Measurements from ENCODE around the gene PPFIBP1. TPM values are rescaled to one million over a fixed set of nuclear protein-coding genes. Genes with fewer than 3 reads are reported as not detected.
"Not testable (repeated sequence)": the region's sequence is repeated elsewhere in the genome, so short reads cannot be mapped to it uniquely, and the experiment has no call there.

Gene PPFIBP1
- total RNA-seq, 1 experiment from 2014 or later: 121 TPM

DNA sequence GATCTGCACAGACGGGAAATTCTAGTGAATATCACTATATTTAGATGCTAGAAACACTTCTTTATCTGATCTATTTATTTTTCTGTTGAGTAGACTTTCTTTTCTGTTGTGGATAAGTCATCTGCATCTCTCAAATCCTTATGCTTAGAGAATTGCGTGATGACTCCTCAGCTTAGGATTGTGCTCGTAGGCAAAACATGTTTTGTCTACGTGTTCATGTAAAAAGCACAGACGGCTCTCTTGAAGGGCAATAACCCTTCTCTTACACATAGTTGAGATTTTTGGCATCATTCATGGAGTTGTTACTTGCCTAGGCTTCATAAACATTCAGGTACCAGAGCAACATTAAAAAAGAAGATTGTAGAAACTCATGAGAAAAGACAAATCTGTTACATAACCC, 18.6 kb downstream of the PPFIBP1 start:
- DNase-seq (ENCODE audit: low read depth): peak; percentile 87

- DNase-seq (ENCODE audit: low read depth): not testable (repeated sequence)
These were observed 20.9 kb downstream of the PPFIBP1 start for GRCh38 chr12:27544858-27545257.

GRCh38 chr12:27545665-27546064, 21.7 kb downstream of the PPFIBP1 start:
- DNase-seq (ENCODE audit: low read depth): no peak

GRCh38 chr12:27547592-27547991, 23.6 kb downstream of the PPFIBP1 start:
- DNase-seq (ENCODE audit: low read depth): no peak

DNA sequence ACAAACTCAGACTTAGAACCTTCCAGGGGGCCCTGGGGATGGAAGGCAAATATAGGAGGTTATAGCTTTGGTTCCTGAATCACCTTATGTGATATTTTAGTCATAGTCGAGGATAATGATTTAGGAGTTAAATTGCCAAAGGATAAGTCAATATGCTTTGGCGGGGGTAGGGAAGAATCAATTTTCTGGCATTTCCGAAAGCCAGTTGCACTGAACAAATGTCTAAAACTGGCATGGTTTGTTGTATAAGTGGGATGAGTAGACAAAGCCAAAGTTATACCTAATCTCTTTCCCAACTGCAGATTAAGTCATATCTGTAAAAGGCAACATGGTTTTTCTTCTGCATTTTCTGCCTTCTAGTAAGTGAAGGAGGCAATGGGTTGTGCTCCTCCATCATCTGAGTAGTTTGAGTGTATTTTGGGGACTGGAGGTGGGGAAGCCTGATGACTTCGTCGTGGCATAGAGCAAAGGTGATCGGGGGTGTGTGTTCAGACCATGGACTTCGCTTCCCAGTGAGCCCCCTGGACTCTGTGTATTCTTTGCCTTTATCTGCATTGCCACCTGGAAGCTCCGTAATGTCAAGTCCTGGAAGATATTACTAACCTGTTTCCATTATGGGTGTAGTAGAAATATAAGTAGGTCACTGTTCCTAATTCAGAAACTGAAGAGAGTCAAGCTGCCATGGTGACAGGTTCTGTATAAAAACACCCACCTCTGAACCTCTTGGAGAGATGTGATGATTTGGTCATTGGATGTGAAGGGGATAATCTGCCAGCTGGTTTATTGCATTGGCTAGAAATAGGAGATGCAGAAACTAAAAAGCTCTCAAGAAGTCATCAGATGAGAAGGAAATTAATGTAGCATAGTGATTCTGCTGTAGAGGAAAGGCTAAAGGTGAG, 24.5 kb downstream of the PPFIBP1 start:
- DNase-seq (ENCODE audit: low read depth): peak; percentile 26

- peak; percentile 92 for DNase-seq (ENCODE audit: low read depth)
These were observed 25.3 kb downstream of the PPFIBP1 start for GRCh38 chr12:27549236-27549800.

GRCh38 chr12:27549801-27550652, 26.0 kb downstream of the PPFIBP1 start:
- peak; percentile 97 for DNase-seq (ENCODE audit: low read depth)

DNA sequence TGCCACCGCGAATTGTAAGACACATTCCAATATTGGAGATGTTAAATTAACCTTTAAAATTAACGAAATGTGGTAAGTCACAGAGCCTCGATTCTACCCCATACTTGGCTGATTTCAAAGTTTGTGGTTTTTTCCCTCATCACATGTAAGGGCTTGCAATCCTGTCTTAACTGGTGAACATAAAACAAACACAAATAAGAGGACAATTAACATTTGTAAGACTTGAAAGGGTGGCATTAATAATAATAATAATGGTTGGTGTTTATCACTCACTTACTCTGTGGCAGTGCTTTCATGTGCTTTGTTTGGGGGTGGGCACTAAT, 26.6 kb downstream of the PPFIBP1 start:
- no peak for DNase-seq (ENCODE audit: low read depth)

DNA sequence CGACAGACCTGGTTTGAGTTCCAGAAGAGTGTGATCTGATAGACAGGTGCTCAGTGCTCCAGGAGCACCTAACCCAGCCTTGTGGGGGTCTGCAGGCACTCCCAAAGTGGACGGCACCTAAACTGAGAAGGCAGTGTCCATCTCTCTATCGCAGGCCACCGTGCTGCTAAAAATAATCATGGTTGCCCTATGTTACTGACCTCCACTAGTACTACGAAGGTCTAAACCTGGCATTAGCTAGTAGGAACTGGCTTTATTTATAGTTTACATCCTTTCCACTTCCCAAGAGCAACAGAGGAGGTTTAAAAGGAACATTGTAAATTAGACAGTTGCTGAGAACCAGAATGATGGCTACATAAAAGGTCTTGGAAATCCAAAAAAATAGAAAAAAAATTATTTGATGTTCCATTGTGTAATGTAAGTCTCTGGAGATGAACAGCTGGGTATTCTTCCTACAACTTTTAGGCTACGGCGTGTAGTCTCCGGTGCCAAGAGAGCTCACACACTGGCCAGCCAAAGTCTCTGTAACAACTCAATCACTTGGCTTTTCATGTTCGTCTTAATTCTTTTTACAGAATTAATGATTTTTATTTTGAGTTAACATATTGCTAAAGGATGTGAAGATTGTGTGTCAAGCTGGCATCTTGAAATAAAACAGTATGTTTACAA, 27.3 kb downstream of the PPFIBP1 start:
- no peak for DNase-seq (ENCODE audit: low read depth)

GRCh38 chr12:27552235-27552634, 28.2 kb downstream of the PPFIBP1 start:
- DNase-seq (ENCODE audit: low read depth): no peak

DNA sequence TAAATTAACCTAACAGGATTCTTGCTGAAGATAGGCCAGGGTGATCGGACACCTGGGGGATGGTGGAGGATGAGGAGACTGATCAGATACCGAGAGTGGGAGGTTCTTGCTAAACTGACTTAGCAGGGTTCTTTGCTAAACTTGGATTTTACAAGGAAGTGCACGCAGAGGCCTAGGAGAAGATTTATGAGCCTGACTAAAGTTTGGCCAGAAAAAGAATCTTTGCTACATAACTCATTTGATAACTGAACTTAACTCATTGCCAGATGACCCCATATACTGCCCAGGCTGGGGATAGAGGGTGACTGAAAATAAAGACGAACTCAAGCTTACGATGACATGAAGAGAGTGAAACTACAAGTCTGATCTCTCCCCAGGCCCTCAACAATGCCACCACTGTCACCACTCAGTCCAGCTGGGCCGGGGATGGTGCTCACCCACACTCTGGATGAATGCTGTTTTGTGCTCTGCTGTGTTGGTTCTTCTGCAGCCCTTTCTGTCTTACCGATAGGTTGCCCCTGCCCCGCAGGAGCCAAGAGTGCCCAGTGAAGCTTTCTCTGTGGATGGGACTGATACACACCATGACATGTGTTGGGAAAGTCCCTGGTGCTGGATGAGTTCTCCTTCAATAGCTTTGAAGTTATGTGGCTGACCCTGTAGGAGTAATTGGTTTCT, 29.0 kb downstream of the PPFIBP1 start:
- no peak for DNase-seq (ENCODE audit: low read depth)

DNA sequence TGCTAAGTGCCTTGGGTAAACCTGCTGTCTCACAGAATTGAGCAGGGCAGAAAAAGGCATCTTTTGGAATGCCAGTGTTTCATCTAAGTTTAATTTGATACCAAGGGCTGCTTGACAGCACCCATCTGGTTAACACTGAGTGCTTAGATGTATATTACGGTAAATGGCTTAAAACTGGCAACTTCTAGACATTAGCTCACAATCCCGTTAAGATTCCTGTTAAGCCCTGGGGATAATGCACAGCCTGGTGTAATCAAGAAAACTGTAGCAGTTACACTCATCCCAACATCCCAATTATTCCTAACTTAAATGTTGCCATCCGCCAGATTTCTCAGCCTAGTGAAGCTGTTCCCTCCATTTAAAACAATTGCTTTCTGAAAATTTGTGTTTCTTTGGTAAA, 29.9 kb downstream of the PPFIBP1 start:
- DNase-seq (ENCODE audit: low read depth): no peak

GRCh38 chr12:27554421-27555186, 30.6 kb downstream of the PPFIBP1 start:
- DNase-seq (ENCODE audit: low read depth): peak; percentile 62

- DNase-seq (ENCODE audit: low read depth): no peak
These were observed 31.4 kb downstream of the PPFIBP1 start for GRCh38 chr12:27555361-27555760.

DNA sequence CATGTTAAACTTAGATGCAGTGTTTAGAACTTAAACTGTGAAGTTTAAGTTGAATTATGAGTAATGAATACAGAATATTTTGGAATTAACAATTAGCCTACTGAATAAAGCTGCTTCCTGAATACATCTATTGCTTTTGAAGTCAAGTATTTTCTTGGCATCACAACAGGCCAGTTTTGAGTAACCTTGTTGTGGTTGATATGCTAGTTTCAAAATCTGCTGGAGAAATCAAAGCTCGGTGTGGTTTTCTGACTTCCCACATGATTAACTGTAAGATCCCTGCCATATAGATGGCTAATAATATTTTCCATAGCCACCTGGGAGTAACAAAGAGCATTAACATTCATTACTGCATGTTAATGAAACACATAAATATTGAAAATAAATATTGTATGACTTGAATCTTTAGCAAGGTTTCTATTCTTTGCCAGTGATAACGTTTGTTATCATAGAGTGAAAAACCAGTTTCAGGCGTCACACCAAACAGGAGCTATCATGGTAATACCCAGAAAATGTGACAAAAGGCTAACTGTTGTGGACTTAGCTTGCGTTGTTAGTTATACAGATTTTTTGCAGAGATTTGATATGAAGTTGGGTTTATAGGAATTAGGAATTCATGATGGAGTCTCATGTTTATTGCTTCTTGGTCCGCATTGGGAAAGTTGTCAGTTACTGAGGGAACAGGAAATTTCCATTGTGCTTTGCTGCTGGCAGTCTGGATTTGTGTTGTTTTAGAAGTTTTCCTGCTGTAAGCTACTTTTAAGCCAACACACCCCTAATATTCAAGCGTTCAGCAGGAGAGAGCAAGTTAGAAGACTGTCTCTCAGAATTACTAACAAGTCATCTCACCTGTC, 32.1 kb downstream of the PPFIBP1 start:
- DNase-seq (ENCODE audit: low read depth): peak; percentile 76

DNA sequence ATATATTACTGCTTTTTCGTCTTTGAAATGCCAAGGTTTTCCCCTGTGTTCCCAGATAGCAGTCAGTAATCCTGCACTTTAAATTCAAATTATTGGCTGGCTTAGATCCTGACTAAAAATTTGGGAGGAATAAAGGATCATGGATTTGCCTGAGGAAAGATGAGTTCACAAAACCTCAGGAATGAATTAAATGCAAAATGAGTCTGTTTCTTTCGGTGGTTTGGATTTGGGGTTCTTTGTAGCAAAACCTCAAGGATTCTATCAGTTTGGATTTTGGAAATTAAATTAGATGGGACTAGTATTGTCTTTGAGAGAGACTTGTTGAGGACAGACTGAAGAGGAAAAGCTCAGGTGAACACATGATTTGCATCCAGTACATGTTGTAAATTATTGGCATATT, 36.1 kb downstream of the PPFIBP1 start:
- DNase-seq (ENCODE audit: low read depth): no peak

DNA sequence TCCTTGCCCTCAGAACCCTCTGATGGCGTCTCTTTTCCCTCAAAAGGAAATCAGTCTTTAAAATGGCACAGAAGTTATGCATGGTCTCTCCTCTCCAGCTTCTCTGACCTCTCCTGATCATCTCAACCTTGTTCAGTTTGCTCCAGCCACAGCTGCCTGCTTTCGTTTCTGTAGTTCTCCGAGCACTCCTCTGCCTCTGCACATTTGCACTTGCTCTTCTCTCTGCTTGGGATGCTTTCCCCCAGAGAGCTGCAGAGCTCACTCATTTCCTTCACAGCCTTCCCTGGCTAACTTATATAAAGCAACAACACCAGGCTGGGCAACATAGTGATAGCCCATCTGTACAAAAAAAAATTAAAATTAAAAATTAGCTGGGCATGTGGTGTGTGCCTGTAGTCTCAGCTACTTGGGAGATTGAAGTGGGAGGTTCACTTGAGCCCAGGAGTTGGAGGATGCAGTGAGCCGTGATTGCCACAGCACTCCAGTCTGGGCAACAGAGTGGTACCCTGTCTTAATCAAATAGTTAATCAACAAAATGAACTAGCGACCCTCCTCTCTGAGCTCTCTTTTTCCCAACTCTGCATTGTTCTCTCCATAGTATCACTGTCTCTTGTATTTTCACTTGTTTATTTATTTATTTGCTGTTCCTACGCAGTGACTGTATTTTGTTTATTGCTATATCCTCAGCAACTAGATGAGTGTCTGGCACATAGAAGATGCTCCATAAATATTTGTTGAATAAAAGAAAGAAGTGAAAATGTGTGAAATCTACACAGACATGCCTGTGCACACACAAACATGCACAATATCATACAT, 37.7 kb downstream of the PPFIBP1 start:
- DNase-seq (ENCODE audit: low read depth): no peak

DNA sequence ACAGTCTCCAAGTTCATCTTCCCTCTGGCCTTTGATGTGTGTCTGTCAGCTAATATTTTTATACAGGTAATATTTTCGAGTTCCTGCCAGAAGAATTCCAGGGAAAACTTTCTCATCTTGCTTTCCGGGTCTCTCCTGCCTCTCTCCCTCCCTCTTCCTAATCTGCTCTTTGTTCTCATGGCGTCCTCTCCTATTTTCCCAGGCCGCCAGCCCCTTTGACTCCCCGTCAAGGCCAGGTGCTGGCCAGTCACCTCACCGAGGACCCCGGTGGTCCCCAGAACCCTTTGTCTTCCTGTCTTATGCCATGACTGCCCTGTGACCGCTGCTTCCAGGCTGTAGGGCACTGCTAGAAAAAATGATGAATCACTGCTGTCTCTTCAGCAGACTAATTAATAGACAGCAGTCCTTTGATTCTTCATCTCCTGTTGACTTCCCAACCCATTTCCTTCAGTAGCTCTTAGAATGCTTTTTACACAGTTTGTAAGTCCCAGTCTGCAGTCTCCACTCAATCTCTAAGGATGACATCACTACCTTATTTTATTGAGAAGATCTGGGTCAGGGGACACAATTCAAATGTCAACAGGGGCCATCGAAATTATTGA, 40.7 kb downstream of the PPFIBP1 start:
- no peak for DNase-seq (ENCODE audit: low read depth)

All from LHCN-M2 (cell line).